HepG2 (cell line): ENCODE measurements around the gene CAND2. TPM values are rescaled to one million over a fixed set of nuclear protein-coding genes. Genes with fewer than 3 reads are reported as not detected.
A peak's percentile ranks its signal among the peaks of the same experiment; 100 is the strongest.

Experiments used
- BCL6 ChIP-seq: IDR thresholded peaks from 2 replicates; pipeline ENCODE4 v1.6.1; 2016; ENCODE audit warnings: missing genetic modification reagents, missing compliant biosample characterization
- KLF11 ChIP-seq: IDR thresholded peaks from 2 replicates; pipeline ENCODE4 v1.6.1; 2016; ENCODE audit warnings: missing compliant biosample characterization
- MXD4 ChIP-seq: IDR thresholded peaks from 2 replicates; pipeline ENCODE4 v1.6.1; 2016; ENCODE audit warnings: mild to moderate bottlenecking, missing biosample characterization, missing genetic modification reagents
- PCBP1 ChIP-seq: fragments of 200-400 bp; formaldehyde crosslinking; IDR thresholded peaks from 2 replicates; pipeline ENCODE4 v1.6.1; 2017; ENCODE audit warnings: mild to moderate bottlenecking, low read depth, low read length, borderline replicate concordance
- RBM22 ChIP-seq: fragments of 200-400 bp; formaldehyde crosslinking; optimal IDR thresholded peaks from 2 replicates; pipeline ENCODE3; 2017; ENCODE audit warnings: mild to moderate bottlenecking, low read length, moderate library complexity
- TBL1XR1 ChIP-seq: fragments of 150-350 bp; IDR thresholded peaks from 2 replicates; pipeline ENCODE4 v1.6.1; 2014; ENCODE audit warnings: borderline replicate concordance, low read length; ENCODE audit not compliant: partially characterized antibody
- THYN1 ChIP-seq: sonication (generic); formaldehyde crosslinking; IDR thresholded peaks from 2 replicates; pipeline ENCODE4 v1.8.1; 2023; ENCODE audit warnings: low read depth, mild to moderate bottlenecking, moderate library complexity, missing genetic modification reagents, borderline replicate concordance
- ZBTB39 ChIP-seq: sonication (generic); formaldehyde crosslinking; IDR thresholded peaks from 2 replicates; pipeline ENCODE4 v1.5.0; 2020; ENCODE audit warnings: missing genetic modification reagents
- ZNF275 ChIP-seq: sonication (generic); formaldehyde crosslinking; IDR thresholded peaks from 2 replicates; pipeline ENCODE4 v1.8.0; 2022; ENCODE audit warnings: missing genetic modification reagents, mild to moderate bottlenecking, inconsistent platforms, borderline replicate concordance
- ZNF451 ChIP-seq: sonication (generic); formaldehyde crosslinking; IDR thresholded peaks from 2 replicates; pipeline ENCODE4 v1.5.0; 2020; ENCODE audit warnings: mild to moderate bottlenecking, missing genetic modification reagents
- ZNF572 ChIP-seq: sonication (generic); formaldehyde crosslinking; IDR thresholded peaks from 2 replicates; pipeline ENCODE4 v1.5.1; 2020; ENCODE audit warnings: mild to moderate bottlenecking, missing genetic modification reagents
- ZNF644 ChIP-seq: IDR thresholded peaks from 2 replicates; pipeline ENCODE4 v1.6.1; 2016; ENCODE audit warnings: low read depth
- ZNF660 ChIP-seq: sonication (generic); formaldehyde crosslinking; IDR thresholded peaks from 2 replicates; pipeline ENCODE4 v1.5.1; 2020; ENCODE audit warnings: mild to moderate bottlenecking, low read depth, missing genetic modification reagents, borderline replicate concordance
- ZNF776 ChIP-seq: sonication (generic); formaldehyde crosslinking; IDR thresholded peaks from 2 replicates; pipeline ENCODE4 v1.4.0; 2020; ENCODE audit warnings: mild to moderate bottlenecking, missing genetic modification reagents
- polyA plus RNA-seq, 8 experiments: library from polyadenylated mRNA; depleted of rRNA in 3 of 8; stranded (reverse) in 7 of 8; unstranded in 1 of 8; fragments of >200 nt; fragmentation: Illumina TruSeq in 4 of 8; extraction: Trizol in 4 of 8; gene quantifications; 2 replicates each; pipeline versions ENCODE4 v1.2.1 to v1.2.3, GENCODE V29; 2011 to 2016; ENCODE audit warnings: low read depth in 4 of 8, missing spikeins in 1 of 8, mixed read lengths in 1 of 8; ENCODE audit not compliant: insufficient read depth in 1 of 8
- total RNA-seq, 5 experiments: library from RNA; depleted of rRNA; stranded (reverse); fragments of >200 nt; fragmentation: Illumina TruSeq; extraction: Trizol; gene quantifications; 2 replicates each; pipeline ENCODE4 v1.2.3, GENCODE V29; 2016; ENCODE audit warnings: low read depth in 1 of 5
- TF ChIP-seq, protein P1 (sequence below): sonication (generic); formaldehyde crosslinking; IDR thresholded peaks from 2 replicates; pipeline ENCODE4 v1.9.0; 2021; ENCODE audit warnings: missing genetic modification reagents, borderline replicate concordance
- TF ChIP-seq, protein P2 (sequence below): IDR thresholded peaks from 2 replicates; pipeline ENCODE4 v1.6.1; 2016; ENCODE audit warnings: missing compliant biosample characterization, missing genetic modification reagents, borderline replicate concordance
- TF ChIP-seq, protein P3 (sequence below): sonication (generic); formaldehyde crosslinking; conservative IDR thresholded peaks from 2 replicates; pipeline ENCODE4 v1.5.0; 2020; ENCODE audit warnings: missing genetic modification reagents

Gene CAND2
- total and polyA plus RNA-seq, 2 of the 13 experiments (the other 11 are each of a cell fraction or from before 2014, with no cell fraction given): 0.01 TPM; not detected in 1

- TF ChIP-seq, protein P1, sequence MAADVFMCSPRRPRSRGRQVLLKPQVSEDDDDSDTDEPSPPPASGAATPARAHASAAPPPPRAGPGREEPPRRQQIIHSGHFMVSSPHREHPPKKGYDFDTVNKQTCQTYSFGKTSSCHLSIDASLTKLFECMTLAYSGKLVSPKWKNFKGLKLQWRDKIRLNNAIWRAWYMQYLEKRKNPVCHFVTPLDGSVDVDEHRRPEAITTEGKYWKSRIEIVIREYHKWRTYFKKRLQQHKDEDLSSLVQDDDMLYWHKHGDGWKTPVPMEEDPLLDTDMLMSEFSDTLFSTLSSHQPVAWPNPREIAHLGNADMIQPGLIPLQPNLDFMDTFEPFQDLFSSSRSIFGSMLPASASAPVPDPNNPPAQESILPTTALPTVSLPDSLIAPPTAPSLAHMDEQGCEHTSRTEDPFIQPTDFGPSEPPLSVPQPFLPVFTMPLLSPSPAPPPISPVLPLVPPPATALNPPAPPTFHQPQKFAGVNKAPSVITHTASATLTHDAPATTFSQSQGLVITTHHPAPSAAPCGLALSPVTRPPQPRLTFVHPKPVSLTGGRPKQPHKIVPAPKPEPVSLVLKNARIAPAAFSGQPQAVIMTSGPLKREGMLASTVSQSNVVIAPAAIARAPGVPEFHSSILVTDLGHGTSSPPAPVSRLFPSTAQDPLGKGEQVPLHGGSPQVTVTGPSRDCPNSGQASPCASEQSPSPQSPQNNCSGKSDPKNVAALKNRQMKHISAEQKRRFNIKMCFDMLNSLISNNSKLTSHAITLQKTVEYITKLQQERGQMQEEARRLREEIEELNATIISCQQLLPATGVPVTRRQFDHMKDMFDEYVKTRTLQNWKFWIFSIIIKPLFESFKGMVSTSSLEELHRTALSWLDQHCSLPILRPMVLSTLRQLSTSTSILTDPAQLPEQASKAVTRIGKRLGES (CRISPR knock-in tag): no peak
- TF ChIP-seq, protein P2, sequence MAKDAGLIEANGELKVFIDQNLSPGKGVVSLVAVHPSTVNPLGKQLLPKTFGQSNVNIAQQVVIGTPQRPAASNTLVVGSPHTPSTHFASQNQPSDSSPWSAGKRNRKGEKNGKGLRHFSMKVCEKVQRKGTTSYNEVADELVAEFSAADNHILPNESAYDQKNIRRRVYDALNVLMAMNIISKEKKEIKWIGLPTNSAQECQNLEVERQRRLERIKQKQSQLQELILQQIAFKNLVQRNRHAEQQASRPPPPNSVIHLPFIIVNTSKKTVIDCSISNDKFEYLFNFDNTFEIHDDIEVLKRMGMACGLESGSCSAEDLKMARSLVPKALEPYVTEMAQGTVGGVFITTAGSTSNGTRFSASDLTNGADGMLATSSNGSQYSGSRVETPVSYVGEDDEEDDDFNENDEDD (CRISPR knock-in tag): peak; percentile 50; the same call in 1 of the 2 replicates
- TF ChIP-seq PCBP1 (no peak), TBL1XR1 (no peak), ZNF451 (CRISPR knock-in tag) (peak; percentile 85; the same call in 1 of the 2 replicates), BCL6 (CRISPR knock-in tag) (peak; percentile 37; the same call in 1 of the 2 replicates), ZNF644 (no peak), ZNF275 (CRISPR knock-in tag) (no peak), MXD4 (0 out of 2 replicates have a peak, but pooled peaks have one; percentile 44), RBM22 (no peak), ZBTB39 (CRISPR knock-in tag) (no peak), ZNF572 (CRISPR knock-in tag) (no peak), THYN1 (CRISPR knock-in tag) (no peak), ZNF660 (no peak), KLF11 (no peak), ZNF776 (CRISPR knock-in tag) (no peak)
- TF ChIP-seq, protein P3, sequence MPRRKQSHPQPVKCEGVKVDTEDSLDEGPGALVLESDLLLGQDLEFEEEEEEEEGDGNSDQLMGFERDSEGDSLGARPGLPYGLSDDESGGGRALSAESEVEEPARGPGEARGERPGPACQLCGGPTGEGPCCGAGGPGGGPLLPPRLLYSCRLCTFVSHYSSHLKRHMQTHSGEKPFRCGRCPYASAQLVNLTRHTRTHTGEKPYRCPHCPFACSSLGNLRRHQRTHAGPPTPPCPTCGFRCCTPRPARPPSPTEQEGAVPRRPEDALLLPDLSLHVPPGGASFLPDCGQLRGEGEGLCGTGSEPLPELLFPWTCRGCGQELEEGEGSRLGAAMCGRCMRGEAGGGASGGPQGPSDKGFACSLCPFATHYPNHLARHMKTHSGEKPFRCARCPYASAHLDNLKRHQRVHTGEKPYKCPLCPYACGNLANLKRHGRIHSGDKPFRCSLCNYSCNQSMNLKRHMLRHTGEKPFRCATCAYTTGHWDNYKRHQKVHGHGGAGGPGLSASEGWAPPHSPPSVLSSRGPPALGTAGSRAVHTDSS: no peak
Measured at GRCh38 chr3:12810013-12810780, 13.7 kb downstream of the CAND2 start (continued).
